Hematopoietic multipotent progenitor cell (in vitro differentiated cells): ENCODE results near the gene IL20RB. TPM values are rescaled to one million over a fixed set of nuclear protein-coding genes. Genes with fewer than 3 reads are reported as not detected.

Experiments used
- DNase-seq, 3 donors: peaks; one replicate each; pipeline ENCODE4 v3.0.0-alpha.2; 2011 to 2015; ENCODE audit warnings: low read depth in 2 of 3, low spot score in 2 of 3
- total RNA-seq: library from RNA; depleted of rRNA; stranded (reverse); fragments of >200 nt; gene quantifications from one replicate; pipeline ENCODE4 v1.2.3, GENCODE V29; 2012

Gene IL20RB
- total RNA-seq, 1 donor: 0.54 TPM

DNA sequence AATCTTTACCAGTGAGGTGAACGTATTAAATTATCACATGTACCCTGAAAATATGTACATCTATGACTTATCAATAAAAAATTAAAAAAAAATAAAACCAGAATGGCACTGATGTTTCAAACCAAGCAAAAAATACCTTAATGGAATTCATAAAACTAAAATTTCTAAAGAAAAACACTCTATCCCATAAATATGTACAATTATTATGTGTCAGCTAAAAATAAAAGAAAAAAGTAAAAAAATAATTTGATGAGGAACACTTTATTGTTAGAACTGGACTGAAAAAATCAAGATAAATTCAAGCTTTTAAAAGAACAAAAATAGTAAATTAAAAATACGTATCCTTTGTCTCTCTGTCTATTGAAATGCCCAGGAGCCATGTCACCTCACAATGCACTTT, 63.1 kb downstream of the IL20RB start:
- no peak for DNase-seq

DNA sequence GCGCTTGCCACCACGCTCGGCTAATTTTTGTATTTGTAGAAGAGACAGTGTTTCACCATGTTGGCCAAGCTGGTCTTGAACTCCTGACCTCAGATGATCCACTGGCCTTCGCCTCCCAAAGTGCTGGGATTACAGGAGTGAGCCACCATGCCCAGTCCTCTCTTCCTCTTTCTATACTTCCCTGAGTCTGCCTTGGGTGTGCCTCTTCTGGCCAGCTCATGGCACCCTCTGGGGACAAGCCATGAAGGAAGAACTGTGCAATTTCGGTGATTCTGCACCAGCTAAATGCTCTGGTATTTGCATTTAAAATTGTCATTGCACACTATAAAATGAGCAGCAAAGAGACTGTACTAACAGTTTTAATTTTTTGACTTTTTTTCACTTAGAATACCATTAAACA, 66.6 kb downstream of the IL20RB start:
- DNase-seq: no peak

DNA sequence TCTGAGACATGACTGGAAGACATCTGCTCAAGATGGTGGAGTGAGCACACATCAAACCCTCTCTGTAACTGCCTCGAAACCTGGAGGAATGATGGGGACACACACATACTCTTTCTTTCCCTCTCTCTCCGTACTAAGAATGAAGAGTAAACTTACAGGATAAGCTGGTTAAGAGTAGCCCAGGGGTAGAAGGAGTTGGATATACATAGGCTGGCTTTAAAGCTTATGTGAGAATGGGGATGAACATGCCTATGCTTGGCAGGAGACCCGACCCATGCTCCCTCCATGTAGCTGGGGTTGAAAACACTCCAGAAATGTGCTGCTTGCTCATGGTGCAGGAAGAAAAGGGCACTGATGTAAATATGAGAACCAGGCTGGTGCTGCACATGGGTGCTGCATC, 68.9 kb downstream of the IL20RB start:
- DNase-seq: no peak

- DNase-seq: peak; percentile 25 to 79 (median 67)
Observed at GRCh38 chr3:137032465-137033120, 74.8 kb downstream of the IL20RB start.

GRCh38 chr3:137035631-137036030, 77.8 kb downstream of the IL20RB start:
- peak in 1 of 3 donors; percentile 30 for DNase-seq

DNA sequence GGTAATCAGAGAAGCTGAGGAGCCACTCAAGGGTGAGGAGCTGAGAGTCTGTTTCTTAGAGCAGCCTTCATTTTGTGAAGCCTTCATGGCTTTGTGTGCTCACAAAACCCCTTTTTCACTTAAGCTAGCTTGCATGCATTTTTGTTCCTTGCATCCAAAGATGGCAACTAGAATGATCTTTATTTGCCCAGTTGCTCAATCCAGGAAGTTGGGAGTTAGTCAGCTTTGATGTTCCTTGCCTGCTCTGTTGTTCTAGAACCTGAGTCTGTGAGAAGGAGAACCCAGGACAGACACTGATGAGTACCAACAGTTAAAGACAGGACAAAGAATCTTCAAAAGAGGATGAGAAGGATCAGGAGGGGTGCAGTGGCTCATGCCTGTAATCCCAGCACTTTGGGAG, 81.8 kb downstream of the IL20RB start:
- DNase-seq: no peak

- no peak for DNase-seq
Observed at GRCh38 chr3:137041251-137041650, 83.5 kb downstream of the IL20RB start.

GRCh38 chr3:137041686-137042085, 83.9 kb downstream of the IL20RB start:
- no peak for DNase-seq

DNA sequence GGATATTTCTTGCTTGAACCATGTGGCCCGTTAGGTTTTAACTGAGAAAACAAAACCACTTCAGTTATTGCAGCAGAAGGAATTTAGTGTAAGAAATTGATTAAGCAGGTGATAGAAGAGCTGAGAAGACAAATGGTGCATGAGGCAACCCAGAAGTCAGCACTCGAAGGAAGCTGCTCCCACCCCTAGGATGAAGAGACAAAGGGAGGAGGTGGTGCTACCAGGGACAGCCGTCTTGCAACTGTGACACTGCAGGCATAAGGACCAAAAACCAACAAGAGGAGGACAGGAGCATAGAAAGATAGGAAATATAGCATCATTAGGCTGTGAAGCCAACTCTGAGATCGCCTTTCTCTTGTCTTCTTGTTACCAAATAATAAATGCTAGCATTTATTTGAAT, 89.0 kb downstream of the IL20RB start:
- no peak for DNase-seq

- DNase-seq: no peak
Observed at GRCh38 chr3:137047240-137047639, 89.5 kb downstream of the IL20RB start.

DNA sequence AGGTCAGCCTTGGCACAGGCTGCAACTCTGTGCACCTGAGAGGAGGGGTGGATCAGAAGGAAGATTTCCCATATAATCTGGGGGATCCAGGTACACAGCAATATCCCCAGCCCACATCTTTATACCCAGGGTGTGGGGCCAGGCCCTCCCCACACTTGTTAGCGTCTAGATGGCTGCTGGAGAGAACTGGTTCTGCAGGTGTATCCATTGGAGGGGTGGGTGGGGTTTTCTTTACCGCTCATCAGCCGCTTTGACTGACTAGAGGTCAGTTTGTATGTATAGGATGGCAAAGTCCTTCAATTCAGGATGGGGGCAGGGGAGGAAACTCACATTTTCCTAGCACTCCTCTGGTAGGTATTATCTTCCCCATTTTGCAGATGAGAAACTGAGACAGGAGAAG, 92.5 kb downstream of the IL20RB start:
- no peak for DNase-seq

DNA sequence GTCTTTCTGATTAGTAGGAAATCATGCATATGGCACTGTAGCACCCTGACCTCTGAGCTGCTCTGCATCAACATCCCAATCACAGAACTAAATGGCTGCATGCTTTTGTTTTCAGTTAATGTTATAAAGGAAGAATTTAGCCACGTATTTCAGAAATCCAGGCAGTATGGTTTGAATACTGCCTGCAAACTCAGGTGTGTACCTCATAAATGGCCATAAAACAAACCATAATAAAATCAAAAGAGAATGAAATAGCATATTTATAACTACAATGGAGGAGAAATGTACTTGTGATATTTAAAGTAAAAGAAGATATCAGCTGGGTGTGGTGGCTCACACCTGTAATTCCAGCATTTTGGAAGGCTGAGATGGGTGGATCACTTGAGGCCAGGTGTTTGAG, 94.5 kb downstream of the IL20RB start:
- no peak for DNase-seq

Other genes starting within 250 kb of the IL20RB start
- 12.4 TPM for gene STAG1, start 205.6 kb upstream of the IL20RB start, total RNA-seq
- 10.8 TPM for gene SLC35G2, start 138.9 kb upstream of the IL20RB start, total RNA-seq
- 19.7 TPM for gene NCK1, start 95.8 kb upstream of the IL20RB start, total RNA-seq